ENCODE measurements around the gene SLC45A1. TPM values are rescaled to one million over a fixed set of nuclear protein-coding genes. Genes with fewer than 3 reads are reported as not detected.

Gene SLC45A1
- total RNA-seq, 4 donors from 2014 or later, result 5.8 to 9.8 (median 6.7) TPM

GRCh38 chr1:8358897-8359616 is 41.1 kb downstream of the SLC45A1 start:
- Histone ChIP-seq H3K4me1 (peaks cover 8 to 82% (median 16%) of the 10 kb centered on the region in 3 donors), H3K27ac (peak overlapping the region in 3 of 4 donors; percentile 70 to 94 (median 92)), H3K36me3 (peaks cover 0 to 99% of the 10 kb centered on the region in 2 donors)

GRCh38 chr1:8359617-8360481 is 41.9 kb downstream of the SLC45A1 start:
- TF ChIP-seq EP300 (IDR thresholded peaks at IDR 0.05) (no peak), POLR2AphosphoS5 (IDR thresholded peaks at IDR 0.05) (no peak), POLR2A (IDR thresholded peaks at IDR 0.05) (no peak), CTCF (IDR thresholded peaks at IDR 0.05) (no peak)
- no peak for ATAC-seq
- no peaks in the 10 kb centered on the region for H3K27me3 ChIP-seq
- H3K27ac ChIP-seq, result peak overlapping the region in 3 of 4 donors; percentile 70 to 94 (median 92)
- peaks cover 0 to 99% of the 10 kb centered on the region in 2 donors for H3K36me3 ChIP-seq
- H3K9me3 ChIP-seq, result no peaks in the 10 kb centered on the region
- 95 to 96% methylated on average over 9 to 16 of the region's 44 CpGs for WGBS, 2 donors (ENCODE audit: low coverage in 1 of 2)
- no peak overlapping the region for H3K4me3 ChIP-seq
- H3K4me1 ChIP-seq, result peaks cover 10 to 82% (median 24%) of the 10 kb centered on the region in 3 donors

More at GRCh38 chr1:8358897-8359616, 41.1 kb downstream of the SLC45A1 start:
- Histone ChIP-seq H3K9me3 (no peaks in the 10 kb centered on the region), H3K4me3 (no peak overlapping the region), H3K27me3 (no peaks in the 10 kb centered on the region)
- 40 to 87% methylated on average over 1 to 4 of the region's 26 CpGs for WGBS, 2 donors (ENCODE audit: low coverage in 1 of 2)
- ATAC-seq, result no peak
- TF ChIP-seq POLR2A (IDR thresholded peaks at IDR 0.05) (no peak), EP300 (IDR thresholded peaks at IDR 0.05) (no peak), CTCF (IDR thresholded peaks at IDR 0.05) (no peak), POLR2AphosphoS5 (IDR thresholded peaks at IDR 0.05) (no peak)

- H3K27me3 ChIP-seq, result no peaks in the 10 kb centered on the region
- H3K4me1 ChIP-seq, result peaks cover 10 to 82% (median 31%) of the 10 kb centered on the region in 3 donors
- 85 to 94% methylated on average over 7 to 12 of the region's 26 CpGs for WGBS, 2 donors (ENCODE audit: low coverage in 1 of 2)
- no peak for TF ChIP-seq EP300 (IDR thresholded peaks at IDR 0.05)
- no peak for TF ChIP-seq POLR2AphosphoS5 (IDR thresholded peaks at IDR 0.05)
- no peak for TF ChIP-seq CTCF (IDR thresholded peaks at IDR 0.05)
- no peak for TF ChIP-seq POLR2A (IDR thresholded peaks at IDR 0.05)
- H3K9me3 ChIP-seq, result no peaks in the 10 kb centered on the region
- peaks cover 0 to 99% of the 10 kb centered on the region in 2 donors for H3K36me3 ChIP-seq
- ATAC-seq, result no peak
- no peak overlapping the region for H3K4me3 ChIP-seq
- H3K27ac ChIP-seq, result peak overlapping the region in 3 of 4 donors; percentile 70 to 94 (median 92)
Measured at GRCh38 chr1:8360493-8361197, 42.7 kb downstream of the SLC45A1 start.

GRCh38 chr1:8361198-8361849 is 43.4 kb downstream of the SLC45A1 start:
- Histone ChIP-seq H3K4me1 (peaks cover 10 to 82% (median 31%) of the 10 kb centered on the region in 3 donors), H3K27me3 (no peaks in the 10 kb centered on the region), H3K36me3 (peaks cover 0 to 96% of the 10 kb centered on the region in 2 donors), H3K9me3 (no peaks in the 10 kb centered on the region), H3K4me3 (no peak overlapping the region), H3K27ac (peak overlapping the region in 3 of 4 donors; percentile 70 to 94 (median 92))
- ATAC-seq, result no peak
- no peak for TF ChIP-seq POLR2A (IDR thresholded peaks at IDR 0.05)
- no peak for TF ChIP-seq CTCF (IDR thresholded peaks at IDR 0.05)
- no peak for TF ChIP-seq POLR2AphosphoS5 (IDR thresholded peaks at IDR 0.05)
- no peak for TF ChIP-seq EP300 (IDR thresholded peaks at IDR 0.05)
- WGBS, 2 donors (ENCODE audit: low coverage in 1 of 2), result 80 to 82% methylated on average over 2 to 6 of the region's 21 CpGs

Data from gastroesophageal sphincter (tissue), 4 donors.